CD4-positive, alpha-beta T cell treated with Interleukin-21 for 1 hour (primary cell): ENCODE results near the gene NXPH4.

Experiments used
- DNase-seq: peaks from one replicate; pipeline ENCODE4 v3.0.0-alpha.2; 2020

Gene NXPH4

DNA sequence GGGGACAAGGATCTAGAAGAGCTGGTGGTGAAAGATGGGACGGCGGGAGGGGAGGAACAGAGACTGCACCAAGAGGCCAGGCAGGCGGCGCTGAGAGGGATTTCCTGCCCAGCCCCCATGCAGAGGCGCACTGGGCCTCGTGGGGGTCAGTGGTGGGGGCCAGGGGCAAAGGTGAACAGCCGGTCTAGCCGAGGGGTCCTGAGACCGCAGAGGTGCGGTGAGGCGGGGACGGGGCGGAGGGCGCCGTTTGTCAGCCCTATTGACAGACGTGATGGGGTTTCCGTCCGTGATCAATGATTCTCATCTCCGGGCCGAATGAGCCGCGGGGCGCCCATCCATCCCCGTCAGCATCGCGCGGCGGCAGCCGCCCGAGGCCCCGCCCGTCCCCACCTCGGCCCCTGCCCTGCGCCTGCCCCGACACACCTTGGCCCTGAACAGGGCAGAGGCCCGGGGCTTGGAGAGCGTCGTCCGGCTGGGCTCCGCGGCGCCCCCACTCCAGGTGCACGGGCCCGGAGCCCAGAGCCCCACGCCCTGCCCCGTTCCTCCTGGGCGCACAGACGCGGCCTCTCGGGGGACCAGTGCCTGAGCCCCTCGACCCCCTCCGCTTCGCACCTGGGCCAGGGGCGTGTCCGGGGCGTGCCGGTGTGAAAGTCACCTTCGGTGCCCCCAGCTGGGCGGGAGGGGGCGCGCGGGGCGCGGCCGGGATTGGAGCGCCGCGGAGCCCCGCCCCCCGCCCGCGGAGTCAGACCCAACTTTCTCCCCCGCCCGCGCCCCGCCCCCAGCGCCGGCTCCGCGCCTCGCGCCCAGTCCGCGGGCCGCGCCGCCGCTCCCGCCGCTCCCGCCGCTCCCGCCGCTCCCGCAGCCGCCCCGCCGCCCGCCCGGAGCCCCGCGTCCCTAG is at the start of gene NXPH4:
NXPH4 (plus strand) TSS at position 781 of the 898 bp plus-strand sequence. CDS start 176 bp downstream, outside the sequence.
- DNase-seq: peak; percentile 63

DNA sequence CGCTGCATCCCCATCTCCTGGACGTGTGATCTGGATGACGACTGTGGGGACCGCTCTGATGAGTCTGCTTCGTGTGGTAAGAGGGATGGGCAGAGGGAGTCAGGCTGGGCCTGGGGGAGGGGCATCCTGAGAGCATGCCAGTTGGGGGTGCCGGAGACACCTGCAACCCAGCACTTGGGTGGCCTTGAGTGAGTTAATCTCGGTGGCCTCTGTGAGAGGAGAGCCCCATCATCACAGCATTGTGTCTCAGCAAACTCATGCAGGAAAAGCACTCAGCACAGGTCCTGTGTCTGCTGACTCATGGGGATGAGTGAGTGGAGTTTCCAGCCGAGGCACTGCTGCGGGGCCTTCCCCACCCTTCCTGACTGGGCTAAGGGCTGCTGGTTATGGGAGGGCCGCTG is 49.6 kb upstream of the NXPH4 start:
- DNase-seq: no peak

DNA sequence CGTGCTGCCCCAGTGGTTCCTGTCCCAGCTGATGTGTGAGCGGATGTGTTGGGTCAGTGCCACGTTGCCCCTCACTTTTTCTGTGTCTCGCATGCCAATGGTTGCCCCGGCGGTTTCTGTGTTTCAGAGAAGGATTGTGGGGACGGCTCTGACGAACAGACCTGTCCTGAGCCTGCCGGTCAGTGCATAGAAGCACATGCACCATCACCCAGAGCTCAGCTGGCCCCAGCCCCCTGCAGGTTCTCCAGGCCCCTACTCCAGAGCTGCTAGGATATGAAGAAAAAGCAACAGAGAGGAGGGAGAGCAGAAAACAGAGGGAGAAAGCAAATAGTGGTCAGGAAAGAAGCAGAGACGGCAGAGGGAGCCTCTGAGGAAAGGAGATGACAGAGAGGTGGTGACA is 48.5 kb upstream of the NXPH4 start:
- no peak for DNase-seq

DNA sequence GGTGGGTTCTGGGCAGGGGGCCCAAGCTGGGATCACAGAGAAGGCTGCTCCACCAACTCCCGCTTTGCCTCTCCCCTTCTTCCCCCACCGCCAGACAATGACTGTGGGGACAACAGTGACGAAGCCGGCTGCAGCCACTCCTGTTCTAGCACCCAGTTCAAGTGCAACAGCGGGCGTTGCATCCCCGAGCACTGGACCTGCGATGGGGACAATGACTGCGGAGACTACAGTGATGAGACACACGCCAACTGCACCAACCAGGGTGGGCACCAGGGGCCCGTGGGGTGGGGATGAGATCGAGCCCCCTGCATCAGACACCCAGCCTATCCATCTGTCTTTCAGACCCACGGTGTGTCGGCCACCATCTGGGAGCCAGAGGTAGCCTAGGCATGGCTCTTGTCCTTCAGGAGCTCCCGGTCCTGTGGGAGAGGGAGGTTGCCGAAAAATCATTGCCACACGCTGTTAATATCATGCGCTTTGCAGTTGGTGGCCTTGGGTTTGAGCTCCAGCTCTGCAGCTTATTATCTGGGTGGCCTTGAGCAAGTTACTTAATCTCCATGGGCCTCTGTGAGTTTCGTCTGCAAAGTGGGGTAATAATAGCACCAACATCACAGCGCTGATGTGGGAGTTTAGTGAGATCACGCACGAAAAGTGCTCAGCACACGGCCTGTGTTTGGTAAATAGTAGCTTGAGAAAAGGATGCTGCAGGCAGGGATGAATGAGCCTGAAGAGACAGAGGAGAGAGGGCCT is 47.4 kb upstream of the NXPH4 start:
- no peak for DNase-seq

DNA sequence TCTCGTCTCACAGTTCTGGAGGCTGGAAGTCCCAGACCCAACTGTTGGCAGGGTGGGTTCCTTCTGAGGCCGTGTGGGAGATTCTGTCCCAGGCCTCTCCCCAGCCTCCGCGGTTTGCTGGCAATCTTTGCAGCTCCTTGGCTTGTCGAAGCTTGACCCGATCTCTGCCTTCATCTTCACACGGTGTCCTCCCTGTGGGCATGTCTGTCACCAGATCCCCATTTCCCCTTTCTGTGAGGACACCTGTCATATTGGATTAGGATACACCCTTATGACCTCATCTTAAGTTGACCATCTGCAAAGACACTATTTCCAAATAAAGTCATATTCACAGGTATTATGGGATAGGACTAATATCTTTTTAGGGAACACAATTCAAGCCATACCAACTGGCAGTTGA is 46.6 kb upstream of the NXPH4 start:
- DNase-seq: no peak

DNA sequence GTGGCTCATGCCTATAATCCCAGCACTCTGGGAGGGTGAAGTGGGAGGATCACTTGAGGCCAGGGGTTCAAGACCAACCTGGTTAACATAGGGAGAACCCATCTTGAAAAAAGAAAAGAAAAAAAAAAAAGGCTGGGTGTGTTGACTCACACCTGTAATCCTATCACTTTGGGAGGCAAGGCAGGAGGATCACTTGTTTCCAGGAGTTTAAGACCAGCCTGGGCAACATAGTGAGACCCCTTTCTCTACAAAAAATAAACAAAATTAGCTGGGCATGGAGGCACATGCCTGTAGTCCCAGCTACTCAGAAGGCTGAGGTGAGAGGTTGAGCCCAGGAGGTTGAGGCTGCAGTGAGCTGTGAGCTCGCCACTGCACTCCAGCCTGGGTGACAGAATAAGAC is 46.2 kb upstream of the NXPH4 start:
- no peak for DNase-seq

DNA sequence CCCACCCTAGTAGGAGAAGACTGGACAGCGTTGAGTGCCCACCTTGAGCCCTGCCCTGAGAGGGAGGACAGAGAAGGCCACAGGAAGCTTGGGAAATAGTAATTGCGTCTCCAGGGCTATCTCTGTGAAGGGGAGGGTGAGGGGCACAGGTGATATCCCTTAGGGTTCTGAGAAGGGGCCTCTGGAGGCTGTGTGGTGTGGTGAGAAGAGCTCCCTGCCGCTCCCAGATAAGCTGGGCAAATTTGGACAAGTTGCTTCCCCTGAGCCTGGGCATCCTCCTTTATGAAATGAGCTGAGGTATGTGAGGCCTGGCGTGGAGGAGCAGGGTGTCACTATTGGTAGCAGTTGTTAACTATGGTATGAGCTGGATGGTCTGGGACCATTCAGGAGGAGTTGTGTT is 45.7 kb upstream of the NXPH4 start:
- no peak for DNase-seq

DNA sequence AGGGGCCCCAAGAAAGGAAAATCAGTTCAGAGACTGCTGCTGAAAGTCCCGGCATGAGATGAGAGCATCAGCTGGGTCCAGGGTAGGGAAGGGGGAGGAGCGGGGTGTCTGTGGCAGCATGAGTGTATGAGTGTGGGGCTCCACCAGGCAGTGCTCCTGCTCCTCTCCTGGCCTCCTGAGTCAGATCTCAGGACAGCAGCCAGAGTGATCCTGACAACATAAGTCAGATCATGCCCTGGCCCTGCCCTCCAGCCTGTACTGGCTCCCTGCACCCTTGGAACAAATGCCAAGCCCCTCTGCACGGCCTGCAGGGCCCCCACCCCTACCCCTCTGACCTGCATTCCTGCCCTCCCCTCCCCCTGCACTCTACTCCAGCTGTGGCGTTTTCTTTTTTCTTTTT is 44.9 kb upstream of the NXPH4 start:
- no peak for DNase-seq

DNA sequence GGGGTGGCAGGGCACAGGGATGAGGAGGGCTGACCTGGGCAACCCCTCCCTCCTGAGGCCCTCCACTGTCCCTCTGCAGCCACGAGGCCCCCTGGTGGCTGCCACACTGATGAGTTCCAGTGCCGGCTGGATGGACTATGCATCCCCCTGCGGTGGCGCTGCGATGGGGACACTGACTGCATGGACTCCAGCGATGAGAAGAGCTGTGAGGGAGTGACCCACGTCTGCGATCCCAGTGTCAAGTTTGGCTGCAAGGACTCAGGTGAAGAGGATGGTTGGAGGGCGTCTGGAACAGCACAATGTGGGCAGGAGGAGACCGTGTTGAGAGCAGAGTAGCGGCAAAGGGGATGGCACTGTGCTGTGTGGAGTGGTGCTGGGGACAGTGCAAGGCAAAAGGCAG is 43.5 kb upstream of the NXPH4 start:
- peak; percentile 2 for DNase-seq

DNA sequence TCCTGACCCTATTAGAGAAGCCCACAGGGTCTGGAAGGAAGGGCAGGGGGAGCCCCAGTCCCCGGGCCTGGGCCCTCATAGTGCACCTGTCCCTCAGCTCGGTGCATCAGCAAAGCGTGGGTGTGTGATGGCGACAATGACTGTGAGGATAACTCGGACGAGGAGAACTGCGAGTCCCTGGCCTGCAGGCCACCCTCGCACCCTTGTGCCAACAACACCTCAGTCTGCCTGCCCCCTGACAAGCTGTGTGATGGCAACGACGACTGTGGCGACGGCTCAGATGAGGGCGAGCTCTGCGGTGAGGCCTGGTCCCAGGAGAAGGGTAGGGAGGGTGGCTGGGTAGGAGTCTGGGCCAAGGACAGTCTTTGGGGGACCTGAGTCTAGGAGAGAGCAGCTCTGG is 42.9 kb upstream of the NXPH4 start:
- no peak for DNase-seq

DNA sequence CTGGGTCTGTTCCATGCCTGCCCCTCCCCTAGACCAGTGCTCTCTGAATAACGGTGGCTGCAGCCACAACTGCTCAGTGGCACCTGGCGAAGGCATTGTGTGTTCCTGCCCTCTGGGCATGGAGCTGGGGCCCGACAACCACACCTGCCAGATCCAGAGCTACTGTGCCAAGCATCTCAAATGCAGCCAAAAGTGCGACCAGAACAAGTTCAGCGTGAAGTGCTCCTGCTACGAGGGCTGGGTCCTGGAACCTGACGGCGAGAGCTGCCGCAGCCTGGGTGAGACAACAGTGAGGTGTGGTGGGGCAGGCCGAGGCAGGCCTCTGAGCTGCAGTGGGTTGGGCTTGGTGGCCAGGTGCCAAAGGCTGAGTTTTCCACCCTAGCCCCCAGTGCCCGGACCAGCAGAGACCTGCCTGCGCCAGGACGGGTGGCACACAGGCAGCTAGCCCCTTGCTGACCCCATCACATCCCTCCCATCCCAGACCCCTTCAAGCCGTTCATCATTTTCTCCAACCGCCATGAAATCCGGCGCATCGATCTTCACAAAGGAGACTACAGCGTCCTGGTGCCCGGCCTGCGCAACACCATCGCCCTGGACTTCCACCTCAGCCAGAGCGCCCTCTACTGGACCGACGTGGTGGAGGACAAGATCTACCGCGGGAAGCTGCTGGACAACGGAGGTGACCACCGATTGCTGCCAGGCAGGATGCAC is 41.0 kb upstream of the NXPH4 start:
- peak; percentile 31 for DNase-seq

DNA sequence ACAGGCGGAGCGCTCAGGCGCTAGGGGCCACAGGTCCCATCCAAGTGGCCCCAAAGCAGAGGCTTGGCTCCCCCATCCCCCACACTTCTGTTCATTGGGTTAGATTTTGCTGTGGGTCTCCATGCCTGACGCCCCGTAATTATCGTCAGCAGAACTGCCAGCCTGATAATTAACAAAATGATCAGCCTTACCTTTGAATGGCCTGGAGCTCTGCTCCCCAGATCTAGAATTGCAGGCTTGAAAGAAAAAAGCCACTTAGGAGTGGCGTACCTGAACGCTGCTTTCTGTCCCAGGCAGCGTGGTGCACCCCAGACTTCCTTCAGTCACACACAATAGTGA is 40.5 kb upstream of the NXPH4 start:
- DNase-seq: no peak

DNA sequence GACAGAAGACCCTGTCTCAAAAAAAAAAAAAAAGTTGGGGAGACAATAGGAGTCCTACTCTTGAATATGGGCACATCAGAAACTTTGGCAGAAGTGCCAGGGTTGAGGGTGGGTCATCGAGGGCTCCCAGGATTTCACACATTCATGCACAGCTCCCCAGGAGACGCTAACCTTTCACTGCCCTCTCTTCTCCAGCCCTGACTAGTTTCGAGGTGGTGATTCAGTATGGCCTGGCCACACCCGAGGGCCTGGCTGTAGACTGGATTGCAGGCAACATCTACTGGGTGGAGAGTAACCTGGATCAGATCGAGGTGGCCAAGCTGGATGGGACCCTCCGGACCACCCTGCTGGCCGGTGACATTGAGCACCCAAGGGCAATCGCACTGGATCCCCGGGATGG is 39.7 kb upstream of the NXPH4 start:
- DNase-seq: no peak

DNA sequence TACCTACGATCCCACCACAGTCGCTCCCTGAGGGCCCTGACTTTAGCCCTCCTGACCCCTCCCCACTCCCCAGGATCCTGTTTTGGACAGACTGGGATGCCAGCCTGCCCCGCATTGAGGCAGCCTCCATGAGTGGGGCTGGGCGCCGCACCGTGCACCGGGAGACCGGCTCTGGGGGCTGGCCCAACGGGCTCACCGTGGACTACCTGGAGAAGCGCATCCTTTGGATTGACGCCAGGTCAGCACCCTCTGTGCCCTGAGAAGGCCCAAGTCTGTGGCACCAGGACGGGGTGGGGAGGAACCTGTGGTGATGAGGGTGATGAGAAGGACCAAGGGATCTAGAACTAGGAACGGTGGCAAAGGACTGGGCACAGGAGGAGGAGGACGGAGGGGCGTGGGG is 39.2 kb upstream of the NXPH4 start:
- DNase-seq: no peak

DNA sequence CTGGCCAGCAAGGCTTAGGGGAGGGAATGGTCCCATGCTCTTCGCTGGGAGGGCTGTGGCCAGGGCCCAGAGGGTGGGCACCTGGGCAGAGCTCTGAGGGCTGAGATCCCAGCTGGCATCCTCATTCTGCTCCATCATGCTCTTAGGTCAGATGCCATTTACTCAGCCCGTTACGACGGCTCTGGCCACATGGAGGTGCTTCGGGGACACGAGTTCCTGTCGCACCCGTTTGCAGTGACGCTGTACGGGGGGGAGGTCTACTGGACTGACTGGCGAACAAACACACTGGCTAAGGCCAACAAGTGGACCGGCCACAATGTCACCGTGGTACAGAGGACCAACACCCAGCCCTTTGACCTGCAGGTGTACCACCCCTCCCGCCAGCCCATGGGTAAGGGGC is 38.4 kb upstream of the NXPH4 start:
- DNase-seq: no peak

DNA sequence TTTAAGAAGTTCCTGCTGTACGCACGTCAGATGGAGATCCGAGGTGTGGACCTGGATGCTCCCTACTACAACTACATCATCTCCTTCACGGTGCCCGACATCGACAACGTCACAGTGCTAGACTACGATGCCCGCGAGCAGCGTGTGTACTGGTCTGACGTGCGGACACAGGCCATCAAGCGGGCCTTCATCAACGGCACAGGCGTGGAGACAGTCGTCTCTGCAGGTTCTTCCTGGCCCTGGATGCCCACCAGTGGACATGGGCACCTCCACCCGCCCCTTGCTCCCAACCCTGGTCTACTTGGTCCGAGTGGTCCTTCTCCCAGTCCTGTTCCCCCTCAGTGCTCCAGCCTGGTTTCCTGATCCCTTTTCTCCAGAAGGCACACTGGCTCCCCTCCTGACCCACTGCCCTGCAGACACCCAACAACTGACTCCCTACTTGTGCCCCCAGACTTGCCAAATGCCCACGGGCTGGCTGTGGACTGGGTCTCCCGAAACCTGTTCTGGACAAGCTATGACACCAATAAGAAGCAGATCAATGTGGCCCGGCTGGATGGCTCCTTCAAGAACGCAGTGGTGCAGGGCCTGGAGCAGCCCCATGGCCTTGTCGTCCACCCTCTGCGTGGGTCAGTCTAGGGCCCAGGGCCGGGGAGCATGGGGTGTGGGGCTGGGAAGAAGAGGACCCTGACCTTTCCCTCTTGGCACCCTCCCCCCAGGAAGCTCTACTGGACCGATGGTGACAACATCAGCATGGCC is 37.1 kb upstream of the NXPH4 start:
- DNase-seq: no peak

DNA sequence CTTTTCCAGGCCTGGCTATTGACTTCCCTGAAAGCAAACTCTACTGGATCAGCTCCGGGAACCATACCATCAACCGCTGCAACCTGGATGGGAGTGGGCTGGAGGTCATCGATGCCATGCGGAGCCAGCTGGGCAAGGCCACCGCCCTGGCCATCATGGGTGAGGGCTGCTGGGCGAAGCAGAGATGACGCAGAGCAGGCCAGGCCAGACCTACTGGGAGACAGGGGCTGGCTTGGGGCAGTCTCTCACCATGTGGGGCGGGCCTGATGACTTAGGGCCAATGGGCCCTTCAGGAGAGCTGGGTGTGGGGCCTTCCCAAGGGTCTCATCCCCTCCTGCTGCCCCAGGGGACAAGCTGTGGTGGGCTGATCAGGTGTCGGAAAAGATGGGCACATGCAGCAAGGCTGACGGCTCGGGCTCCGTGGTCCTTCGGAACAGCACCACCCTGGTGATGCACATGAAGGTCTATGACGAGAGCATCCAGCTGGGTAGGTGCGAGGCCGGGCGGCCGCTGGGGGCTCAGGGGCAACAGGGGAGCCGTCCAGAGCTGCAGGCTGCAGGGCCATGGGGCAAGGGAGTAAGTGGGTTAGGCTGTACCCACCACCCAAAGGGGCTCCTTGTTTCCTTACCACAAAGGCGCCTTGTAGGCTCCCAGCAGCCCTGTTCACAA is 36.1 kb upstream of the NXPH4 start:
- no peak for DNase-seq

DNA sequence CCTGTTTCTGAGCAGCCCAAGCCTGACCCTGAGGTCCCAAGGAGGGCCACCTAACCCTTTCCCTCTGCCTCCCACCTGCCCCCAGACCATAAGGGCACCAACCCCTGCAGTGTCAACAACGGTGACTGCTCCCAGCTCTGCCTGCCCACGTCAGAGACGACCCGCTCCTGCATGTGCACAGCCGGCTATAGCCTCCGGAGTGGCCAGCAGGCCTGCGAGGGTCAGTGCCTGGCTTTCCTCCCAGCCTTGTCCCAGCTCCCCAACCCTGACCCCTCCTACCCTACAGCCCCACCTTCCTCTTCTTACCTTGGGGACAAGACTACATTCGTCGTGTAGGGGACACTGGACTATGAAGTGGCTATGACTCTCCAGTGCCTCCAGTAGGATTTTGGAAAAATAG is 35.5 kb upstream of the NXPH4 start:
- DNase-seq: no peak

DNA sequence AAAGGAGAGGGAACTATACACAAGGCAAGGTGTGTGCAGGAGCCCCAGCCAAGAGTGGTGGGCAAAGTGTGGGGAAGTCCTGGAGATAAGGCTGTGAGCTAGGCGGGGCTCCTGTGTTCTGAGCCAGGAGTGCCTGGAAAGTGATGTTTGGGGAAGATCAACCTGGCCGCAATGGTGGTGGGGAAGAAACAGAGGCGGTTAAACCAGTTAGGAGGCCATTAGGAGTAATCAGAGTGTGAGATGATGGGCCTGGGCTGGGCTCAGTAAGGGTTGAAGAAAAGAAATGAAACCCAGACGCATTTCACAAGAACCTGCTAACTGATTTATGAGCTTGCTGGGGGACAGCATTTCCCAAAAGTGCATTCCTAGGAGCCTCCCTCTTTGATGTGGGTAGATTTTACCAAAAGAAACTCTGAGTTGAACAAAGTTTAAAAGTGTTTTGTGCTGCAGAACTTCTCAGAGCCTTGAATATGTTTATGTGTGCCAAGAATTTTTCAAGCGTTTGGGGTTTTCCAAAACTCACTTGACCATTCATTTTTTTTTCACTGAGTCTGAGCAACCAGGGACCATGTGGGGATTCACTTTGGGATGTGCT is 34.9 kb upstream of the NXPH4 start:
- no peak for DNase-seq

DNA sequence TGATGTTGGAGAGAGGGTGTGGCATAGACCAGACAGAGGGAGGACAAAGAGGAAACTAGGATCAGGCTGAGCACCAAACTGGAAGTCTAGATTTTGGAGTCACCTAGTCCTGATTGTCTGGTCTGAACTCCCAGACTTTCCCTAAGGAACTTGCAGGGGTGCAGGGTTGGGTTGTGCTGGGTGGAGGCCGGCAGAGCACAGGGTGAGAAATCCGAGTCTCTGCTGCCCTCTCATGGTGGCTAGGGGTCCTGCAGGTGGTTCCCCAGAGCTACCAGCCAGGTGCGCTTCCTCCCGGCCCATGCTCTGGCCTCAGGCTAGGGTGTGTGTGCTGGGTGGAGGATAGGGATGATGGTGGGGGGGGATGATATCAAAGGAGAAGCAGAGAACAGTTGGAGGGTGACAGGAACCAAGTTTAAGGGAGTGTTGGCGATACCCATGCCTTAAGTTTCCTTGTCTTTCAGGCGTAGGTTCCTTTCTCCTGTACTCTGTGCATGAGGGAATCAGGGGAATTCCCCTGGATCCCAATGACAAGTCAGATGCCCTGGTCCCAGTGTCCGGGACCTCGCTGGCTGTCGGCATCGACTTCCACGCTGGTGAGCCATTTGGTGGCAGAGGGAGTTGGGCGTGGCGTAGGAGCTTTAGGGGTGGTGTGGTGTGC is 33.5 kb upstream of the NXPH4 start:
- peak; percentile 78 for DNase-seq

DNA sequence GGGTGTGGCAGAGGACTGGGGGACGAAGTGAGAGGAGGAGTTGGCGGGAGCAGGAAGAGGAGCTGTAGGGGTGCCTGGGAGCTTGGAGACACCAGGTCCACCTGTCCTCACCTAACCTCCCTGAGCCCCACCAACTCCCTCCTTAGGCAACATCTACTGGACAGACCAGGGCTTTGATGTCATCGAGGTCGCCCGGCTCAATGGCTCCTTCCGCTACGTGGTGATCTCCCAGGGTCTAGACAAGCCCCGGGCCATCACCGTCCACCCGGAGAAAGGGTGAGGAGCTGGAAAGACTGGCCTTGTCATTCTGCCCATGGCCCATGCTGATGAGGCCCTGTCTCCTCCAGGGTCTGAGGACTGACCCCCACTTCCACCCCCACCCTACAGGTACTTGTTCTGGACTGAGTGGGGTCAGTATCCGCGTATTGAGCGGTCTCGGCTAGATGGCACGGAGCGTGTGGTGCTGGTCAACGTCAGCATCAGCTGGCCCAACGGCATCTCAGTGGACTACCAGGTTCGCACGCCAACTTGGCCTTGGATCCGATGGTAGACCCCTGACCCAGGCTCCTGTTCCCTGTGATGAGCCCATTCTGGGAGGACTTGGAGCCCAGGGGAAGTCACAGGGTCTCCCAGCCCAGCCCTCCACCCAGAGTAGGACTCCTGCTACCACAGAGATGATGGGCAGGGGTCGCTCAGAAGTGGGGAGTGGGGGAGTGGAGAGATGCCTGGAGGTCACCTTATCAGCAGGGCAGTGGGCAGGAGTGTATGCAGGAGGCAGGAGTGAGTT is 32.5 kb upstream of the NXPH4 start:
- DNase-seq: no peak
